ENCODE measurements around the gene SEPTIN2.

The SEPTIN2 gene

GRCh38 chr2:241313543-241314095, 2.1 kb upstream of the SEPTIN2 start:
- H3K4me2 ChIP-seq (ENCODE audit: low read length): no peak overlapping the region
- H4K5ac ChIP-seq (ENCODE audit: low read length): no peak overlapping the region
- H2BK5ac ChIP-seq (ENCODE audit: low read length): no peak overlapping the region
- H2BK15ac ChIP-seq (replicated peaks; ENCODE audit: low read depth): no peak overlapping the region
- H4K8ac ChIP-seq (ENCODE audit: low read depth, low read length): no peak overlapping the region
- peaks cover 20% of the 10 kb centered on the region for H3K79me1 ChIP-seq (ENCODE audit: low read length)
- H3K4ac ChIP-seq (ENCODE audit: low read depth, low read length): no peak overlapping the region
- H2AK5ac ChIP-seq (ENCODE audit: low read length): no peak overlapping the region
- DNase-seq: no peak
- H3K23ac ChIP-seq (ENCODE audit: low read length): no peak overlapping the region
- peaks cover 84% of the 10 kb centered on the region for H3K79me2 ChIP-seq (ENCODE audit: control insufficient read depth, insufficient read depth, low read length)
- H3K56ac ChIP-seq (ENCODE audit: low read length): no peak overlapping the region
- peaks cover 10% of the 10 kb centered on the region for H3K4me1 ChIP-seq (ENCODE audit: control insufficient read depth, low read depth, low read length)
- H3K36me3 ChIP-seq (ENCODE audit: control insufficient read depth, insufficient read depth, low read length): no peaks in the 10 kb centered on the region
- no peak overlapping the region for H2BK120ac ChIP-seq (ENCODE audit: low read depth, low read length)
- WGBS (ENCODE audit: extremely low coverage, insufficient coverage, low lambda C conversion rate): no CpG with 5 or more reads among the region's 8 CpGs
- no peak overlapping the region for H3K18ac ChIP-seq (ENCODE audit: low read length)
- H3K4me3 ChIP-seq (ENCODE audit: low read length): no peak overlapping the region
- no peak overlapping the region for H3K27ac ChIP-seq (ENCODE audit: low read depth, low read length)
- no peaks in the 10 kb centered on the region for H3K27me3 ChIP-seq (ENCODE audit: insufficient read depth, low read length, poor library complexity)
- H3K9ac ChIP-seq (ENCODE audit: low read length): peak overlapping the region; percentile 1

- H3K4ac ChIP-seq (ENCODE audit: low read depth, low read length): peak overlapping the region; percentile 91
- peak overlapping the region; percentile 66 for H2BK5ac ChIP-seq (ENCODE audit: low read length)
- peaks cover 10% of the 10 kb centered on the region for H3K4me1 ChIP-seq (ENCODE audit: control insufficient read depth, low read depth, low read length)
- H3K23ac ChIP-seq (ENCODE audit: low read length): peak overlapping the region; percentile 99
- H3K27ac ChIP-seq (ENCODE audit: low read depth, low read length): peak overlapping the region; percentile 88
- no peaks in the 10 kb centered on the region for H3K27me3 ChIP-seq (ENCODE audit: insufficient read depth, low read length, poor library complexity)
- H3K79me1 ChIP-seq (ENCODE audit: low read length): peaks cover 14% of the 10 kb centered on the region
- DNase-seq: peak; percentile 84
- peaks cover 84% of the 10 kb centered on the region for H3K79me2 ChIP-seq (ENCODE audit: control insufficient read depth, insufficient read depth, low read length)
- H3K9ac ChIP-seq (ENCODE audit: low read length): peak overlapping the region; percentile 100
- H3K18ac ChIP-seq (ENCODE audit: low read length): peak overlapping the region; percentile 80
- H4K5ac ChIP-seq (ENCODE audit: low read length): peak overlapping the region; percentile 63
- no peak overlapping the region for H2BK120ac ChIP-seq (ENCODE audit: low read depth, low read length)
- peak overlapping the region; percentile 74 for H3K4me2 ChIP-seq (ENCODE audit: low read length)
- WGBS (ENCODE audit: extremely low coverage, insufficient coverage, low lambda C conversion rate): no CpG with 5 or more reads among the region's 38 CpGs
- peak overlapping the region; percentile 31 for H4K8ac ChIP-seq (ENCODE audit: low read depth, low read length)
- no peaks in the 10 kb centered on the region for H3K36me3 ChIP-seq (ENCODE audit: control insufficient read depth, insufficient read depth, low read length)
- peak overlapping the region; percentile 94 for H3K4me3 ChIP-seq (ENCODE audit: low read length)
- H3K56ac ChIP-seq (ENCODE audit: low read length): peak overlapping the region; percentile 97
- no peak overlapping the region for H2BK15ac ChIP-seq (replicated peaks; ENCODE audit: low read depth)
- peak overlapping the region; percentile 80 for H2AK5ac ChIP-seq (ENCODE audit: low read length)
Measured at GRCh38 chr2:241314226-241315092, 1.3 kb upstream of the SEPTIN2 start.

GRCh38 chr2:241315093-241315878, 439 bp upstream of the SEPTIN2 start, which contains the start of gene HDLBP:
TSS of gene HDLBP (minus strand) at chr2:241315672. CDS start at chr2:241266869, 48,803 bp downstream.
- WGBS (ENCODE audit: extremely low coverage, insufficient coverage, low lambda C conversion rate): no CpG with 5 or more reads among the region's 73 CpGs
- no peaks in the 10 kb centered on the region for H3K27me3 ChIP-seq (ENCODE audit: insufficient read depth, low read length, poor library complexity)
- H3K9ac ChIP-seq (ENCODE audit: low read length): peak within 1 kb of the TSS; percentile 100
- H3K4me1 ChIP-seq (ENCODE audit: control insufficient read depth, low read depth, low read length): peaks cover 10% of the 10 kb centered on the region
- no peak within 1 kb of the TSS for H2BK120ac ChIP-seq (ENCODE audit: low read depth, low read length)
- peaks cover 9% of the 10 kb centered on the region for H3K79me1 ChIP-seq (ENCODE audit: low read length)
- H3K79me2 ChIP-seq (ENCODE audit: control insufficient read depth, insufficient read depth, low read length): peaks cover 87% of the 10 kb centered on the region
- peak within 1 kb of the TSS; percentile 83 for H3K18ac ChIP-seq (ENCODE audit: low read length)
- peak within 1 kb of the TSS; percentile 100 for H2BK5ac ChIP-seq (ENCODE audit: low read length)
- no peak within 1 kb of the TSS for H2BK15ac ChIP-seq (replicated peaks; ENCODE audit: low read depth)
- peak within 1 kb of the TSS; percentile 31 for H4K8ac ChIP-seq (ENCODE audit: low read depth, low read length)
- DNase-seq: peak; percentile 99
- peak within 1 kb of the TSS; percentile 98 for H3K27ac ChIP-seq (ENCODE audit: low read depth, low read length)
- H3K4me2 ChIP-seq (ENCODE audit: low read length): peak within 1 kb of the TSS; percentile 98
- H3K4me3 ChIP-seq (ENCODE audit: low read length): peak within 1 kb of the TSS; percentile 99
- H3K4ac ChIP-seq (ENCODE audit: low read depth, low read length): peak within 1 kb of the TSS; percentile 100
- peak within 1 kb of the TSS; percentile 80 for H2AK5ac ChIP-seq (ENCODE audit: low read length)
- no peaks in the 10 kb centered on the region for H3K36me3 ChIP-seq (ENCODE audit: control insufficient read depth, insufficient read depth, low read length)
- H4K5ac ChIP-seq (ENCODE audit: low read length): peak within 1 kb of the TSS; percentile 79
- H3K56ac ChIP-seq (ENCODE audit: low read length): peak within 1 kb of the TSS; percentile 100
- peak within 1 kb of the TSS; percentile 99 for H3K23ac ChIP-seq (ENCODE audit: low read length)

GRCh38 chr2:241316825-241317224, 1.1 kb downstream of the SEPTIN2 start:
- H3K56ac ChIP-seq (ENCODE audit: low read length): peak overlapping the region; percentile 99
- no peak overlapping the region for H2BK5ac ChIP-seq (ENCODE audit: low read length)
- H2BK15ac ChIP-seq (replicated peaks; ENCODE audit: low read depth): no peak overlapping the region
- H3K4me3 ChIP-seq (ENCODE audit: low read length): peak overlapping the region; percentile 95
- no peak for DNase-seq
- H3K36me3 ChIP-seq (ENCODE audit: control insufficient read depth, insufficient read depth, low read length): no peaks in the 10 kb centered on the region
- H3K4ac ChIP-seq (ENCODE audit: low read depth, low read length): peak overlapping the region; percentile 100
- H3K23ac ChIP-seq (ENCODE audit: low read length): peak overlapping the region; percentile 20
- no peak overlapping the region for H2BK120ac ChIP-seq (ENCODE audit: low read depth, low read length)
- H3K4me2 ChIP-seq (ENCODE audit: low read length): peak overlapping the region; percentile 98
- no peak overlapping the region for H4K5ac ChIP-seq (ENCODE audit: low read length)
- H3K27me3 ChIP-seq (ENCODE audit: insufficient read depth, low read length, poor library complexity): no peaks in the 10 kb centered on the region
- peak overlapping the region; percentile 99 for H3K9ac ChIP-seq (ENCODE audit: low read length)
- H3K18ac ChIP-seq (ENCODE audit: low read length): peak overlapping the region; percentile 60
- peaks cover 5% of the 10 kb centered on the region for H3K79me1 ChIP-seq (ENCODE audit: low read length)
- no peak overlapping the region for H4K8ac ChIP-seq (ENCODE audit: low read depth, low read length)
- H3K79me2 ChIP-seq (ENCODE audit: control insufficient read depth, insufficient read depth, low read length): peaks cover 87% of the 10 kb centered on the region
- H2AK5ac ChIP-seq (ENCODE audit: low read length): peak overlapping the region; percentile 54
- peak overlapping the region; percentile 65 for H3K27ac ChIP-seq (ENCODE audit: low read depth, low read length)
- WGBS (ENCODE audit: extremely low coverage, insufficient coverage, low lambda C conversion rate): no CpG with 5 or more reads among the region's 4 CpGs
- peaks cover 10% of the 10 kb centered on the region for H3K4me1 ChIP-seq (ENCODE audit: control insufficient read depth, low read depth, low read length)

GRCh38 chr2:241317391-241317790, 1.7 kb downstream of the SEPTIN2 start:
- Histone ChIP-seq H3K79me1 (ENCODE audit: low read length) (peaks cover 4% of the 10 kb centered on the region), H3K4ac (ENCODE audit: low read depth, low read length) (no peak overlapping the region), H4K8ac (ENCODE audit: low read depth, low read length) (no peak overlapping the region), H3K9ac (ENCODE audit: low read length) (peak overlapping the region; percentile 99), H3K18ac (ENCODE audit: low read length) (no peak overlapping the region), H3K4me1 (ENCODE audit: control insufficient read depth, low read depth, low read length) (peaks cover 10% of the 10 kb centered on the region), H3K79me2 (ENCODE audit: control insufficient read depth, insufficient read depth, low read length) (peaks cover 85% of the 10 kb centered on the region), H3K23ac (ENCODE audit: low read length) (no peak overlapping the region), H3K36me3 (ENCODE audit: control insufficient read depth, insufficient read depth, low read length) (no peaks in the 10 kb centered on the region), H2AK5ac (ENCODE audit: low read length) (no peak overlapping the region), H2BK120ac (ENCODE audit: low read depth, low read length) (no peak overlapping the region), H3K27ac (ENCODE audit: low read depth, low read length) (no peak overlapping the region), H3K56ac (ENCODE audit: low read length) (peak overlapping the region; percentile 99), H3K4me2 (ENCODE audit: low read length) (peak overlapping the region; percentile 98), H2BK5ac (ENCODE audit: low read length) (no peak overlapping the region), H4K5ac (ENCODE audit: low read length) (no peak overlapping the region), H3K27me3 (ENCODE audit: insufficient read depth, low read length, poor library complexity) (no peaks in the 10 kb centered on the region), H2BK15ac (replicated peaks; ENCODE audit: low read depth) (no peak overlapping the region), H3K4me3 (ENCODE audit: low read length) (peak overlapping the region; percentile 95)
- no CpG with 5 or more reads among the region's 4 CpGs for WGBS (ENCODE audit: extremely low coverage, insufficient coverage, low lambda C conversion rate)
- DNase-seq: no peak
